Kidney (tissue), 14 donors: Measurements from ENCODE around the gene AHSA1. TPM values are rescaled to one million over a fixed set of nuclear protein-coding genes. Genes with fewer than 3 reads are reported as not detected.

Source experiments
- DNase-seq, 5 donors: peaks; one replicate each; pipeline ENCODE4 v3.0.0-alpha.2; 2013 to 2020
- FAIRE-seq: peaks from 2 replicates; lab custom pipeline; 2012; peaks lifted over from hg19 to GRCh38; lab: Jason Lieb, UNC
- H3K27ac ChIP-seq, 2 donors: one replicate each; pipeline ENCODE4 v1.7.0; 2013; ENCODE audit warnings: low read depth in 2 of 2, low read length in 2 of 2, inconsistent platforms in 1 of 2
- H3K27me3 ChIP-seq: one replicate; pipeline ENCODE4 v1.7.1; 2013; ENCODE audit warnings: low read length, inconsistent platforms; ENCODE audit not compliant: control insufficient read depth, insufficient read depth
- H3K36me3 ChIP-seq, 3 donors: one replicate each; pipeline versions ENCODE4 v1.7.0 to v1.7.1; 2013; ENCODE audit warnings: low read length in 3 of 3, control low read depth in 1 of 3, inconsistent platforms in 1 of 3; ENCODE audit not compliant: insufficient read depth in 3 of 3, control insufficient read depth in 2 of 3
- H3K4me1 ChIP-seq, 3 donors: one replicate each; pipeline versions ENCODE4 v1.7.0 to v1.7.1; 2013; ENCODE audit warnings: low read length in 3 of 3, inconsistent platforms in 1 of 3, low read depth in 1 of 3; ENCODE audit not compliant: control insufficient read depth in 2 of 3, insufficient read depth in 2 of 3
- H3K4me3 ChIP-seq, 3 donors: one replicate each; pipeline versions ENCODE4 v1.7.0 to v1.8.1; 2013; ENCODE audit warnings: low read length in 3 of 3, control low read depth in 1 of 3, inconsistent platforms in 1 of 3
- H3K9ac ChIP-seq, 3 donors: one replicate each; pipeline versions ENCODE4 v1.7.0 to v1.7.1; 2013; ENCODE audit warnings: low read length in 3 of 3, control low read depth in 1 of 3, inconsistent platforms in 1 of 3
- H3K9me3 ChIP-seq, 3 donors: one replicate each; pipeline versions ENCODE4 v1.7.0 to v1.7.1; 2013; ENCODE audit warnings: low read length in 3 of 3, control low read depth in 1 of 3, inconsistent platforms in 1 of 3; ENCODE audit not compliant: control insufficient read depth in 2 of 3, insufficient read depth in 1 of 3
- CTCF ChIP-seq: IDR thresholded peaks from 3 replicates; pipeline ENCODE4 v1.5.1; 2012; ENCODE audit warnings: mild to moderate bottlenecking, moderate library complexity, borderline replicate concordance; ENCODE audit not compliant: insufficient read depth; ENCODE audit errors: extremely low read depth
- intact Hi-C: fragments of 100-400 bp; cut with DNase I; formaldehyde crosslinking; loops from one replicate; pipeline ENCODE4 v1.11.1; 2022
- polyA plus RNA-seq: library from polyadenylated mRNA; stranded (reverse); fragments of 350-450 nt; fragmentation: Illumina TruSeq; extraction: RNeasy Lipid Tissue Mini Kit (QIAGEN cat#74804); gene quantifications from one replicate; pipeline ENCODE4 v1.2.3, GENCODE V29; 2014; ENCODE audit warnings: low read depth, low replicate concordance; ENCODE audit not compliant: insufficient read depth
- total RNA-seq: library from RNA; stranded (reverse); fragmentation: NEBNext Ultra II Directional; extraction: Animal tissue kit (Norgen Biotek cat#: 25700); gene quantifications from one replicate; pipeline ENCODE4 v1.2.1, GENCODE V29; 2021
- donor health status: control.
- donor health status: control.
- donor health status: control.
- donor health status: control.
- donor health status: control.
- donor health status: DM: yes; HTN: yes; CAD: no.
- donor health status: Normal renal cell carcinoma (clear cell type).

The AHSA1 gene
- total and polyA plus RNA-seq, 2 donors from 2014 or later: 92.0 to 149 TPM

- H3K27me3 ChIP-seq: no peaks in the 10 kb centered on the region
- peaks cover 2 to 39% (median 22%) of the 10 kb centered on the region in 3 donors for H3K36me3 ChIP-seq
- FAIRE-seq (no peak), DNase-seq (no peak)
- no peak for TF ChIP-seq CTCF
- intact Hi-C loops: no loop called here
- no peak overlapping the region for H3K27ac ChIP-seq
- H3K4me1 ChIP-seq: no peaks in the 10 kb centered on the region
- no peaks in the 10 kb centered on the region for H3K9me3 ChIP-seq
- H3K4me3 ChIP-seq: no peak overlapping the region
- no peak overlapping the region for H3K9ac ChIP-seq
These were observed 58.2 kb downstream of the AHSA1 start for GRCh38 chr14:77516126-77516525.

Other genes starting within 250 kb of the AHSA1 start
- not detected for gene NGB, start 186.9 kb upstream of the AHSA1 start, total RNA-seq
- not detected for gene NGB, start 186.9 kb upstream of the AHSA1 start, polyA plus RNA-seq
- 34.7 TPM for gene POMT2, start 137.2 kb upstream of the AHSA1 start, total RNA-seq
- 18.2 TPM for gene POMT2, start 137.2 kb upstream of the AHSA1 start, polyA plus RNA-seq
- 17.0 TPM for gene GSTZ1, start 137.1 kb upstream of the AHSA1 start, total RNA-seq
- 64.7 TPM for gene GSTZ1, start 137.1 kb upstream of the AHSA1 start, polyA plus RNA-seq
- gene TMED8, start 81.0 kb upstream of the AHSA1 start, total RNA-seq: 17.1 TPM
- gene TMED8, start 81.0 kb upstream of the AHSA1 start, polyA plus RNA-seq: 6.7 TPM
- 6.2 TPM for gene SAMD15, start 80.7 kb upstream of the AHSA1 start, total RNA-seq
- gene SAMD15, start 80.7 kb upstream of the AHSA1 start, polyA plus RNA-seq: 1.8 TPM
- 0.57 TPM for gene NOXRED1, start 34.6 kb upstream of the AHSA1 start, total RNA-seq
- 0.28 TPM for gene NOXRED1, start 34.6 kb upstream of the AHSA1 start, polyA plus RNA-seq
- 16.6 TPM for gene VIPAS39, start 492 bp upstream of the AHSA1 start, total RNA-seq
- gene VIPAS39, start 492 bp upstream of the AHSA1 start, polyA plus RNA-seq: 14.1 TPM
- 0.57 TPM for gene ISM2, start 40.7 kb downstream of the AHSA1 start, total RNA-seq
- gene ISM2, start 40.7 kb downstream of the AHSA1 start, polyA plus RNA-seq: 0.80 TPM
- 66.1 TPM for gene SPTLC2, start 158.5 kb downstream of the AHSA1 start, total RNA-seq
- gene SPTLC2, start 158.5 kb downstream of the AHSA1 start, polyA plus RNA-seq: 17.0 TPM
- 10.5 TPM for gene ALKBH1, start 249.9 kb downstream of the AHSA1 start, total RNA-seq
- 11.5 TPM for gene ALKBH1, start 249.9 kb downstream of the AHSA1 start, polyA plus RNA-seq